Panc1 (cell line): Measurements from ENCODE around the gene PROS1. TPM values are rescaled to one million over a fixed set of nuclear protein-coding genes. Genes with fewer than 3 reads are reported as not detected.

ENCODE experiments used
- ATAC-seq: fragments of 200-7000 bp; cut with Tn5 transposase; 2 replicates; pipeline ENCODE4 v1.9.1; 2020; ENCODE audit warnings: mild to moderate bottlenecking, moderate library complexity
- BruUV-seq: library from RNA; stranded (reverse); fragments of 400-500 nt; replicated peaks from 2 replicates; lab custom pipeline; 2021; lab: Mats Ljungman, UMichigan
- CTCF ChIA-PET: fragments of 300-600 bp; sonication (Branson Sonifier 250); formaldehyde crosslinking; loops from one replicate; lab custom pipeline; 2022; ENCODE audit warnings: antibody characterized with exemption; lab: Charles Lee
- POLR2A ChIA-PET: fragments of 300-600 bp; sonication (Branson Sonifier 250); formaldehyde crosslinking; loops from one replicate; lab custom pipeline; 2022; ENCODE audit warnings: antibody characterized with exemption; lab: Charles Lee
- DNase-seq: peaks from one replicate; pipeline ENCODE4 v3.0.0-alpha.2; 2010; ENCODE audit warnings: low read depth, low spot score
- H3K27ac ChIP-seq: 2 replicates; pipeline ENCODE4 v1.5.1; 2011; ENCODE audit warnings: mild to moderate bottlenecking, low read length, inconsistent platforms
- H3K27me3 ChIP-seq: fragments of 200-500 bp; sonication (Bioruptor generic); 2 replicates; pipeline ENCODE4 v1.6.0; 2014; ENCODE audit warnings: low read length, inconsistent platforms; ENCODE audit not compliant: control insufficient read depth, insufficient read depth
- H3K36me3 ChIP-seq: fragments of 200-500 bp; sonication (Bioruptor generic); 2 replicates; pipeline ENCODE4 v1.5.1; 2014; ENCODE audit warnings: inconsistent platforms, mild to moderate bottlenecking, low read length, moderate library complexity; ENCODE audit not compliant: control insufficient read depth, insufficient read depth
- H3K4me1 ChIP-seq: 2 replicates; pipeline ENCODE4 v1.5.1; 2011; ENCODE audit warnings: inconsistent platforms, mild to moderate bottlenecking, low read length, moderate library complexity; ENCODE audit not compliant: control insufficient read depth, insufficient read depth
- H3K4me3 ChIP-seq, 2 experiments: 2 replicates each; pipeline ENCODE4 v1.5.1; 2011 to 2012; ENCODE audit warnings: low read depth in 2 of 2, low read length in 2 of 2, mild to moderate bottlenecking in 2 of 2, inconsistent platforms in 1 of 2, moderate library complexity in 1 of 2
- H3K9me3 ChIP-seq: fragments of 200-500 bp; sonication (Bioruptor generic); 2 replicates; pipeline ENCODE4 v1.5.1; 2014; ENCODE audit warnings: low read depth, mild to moderate bottlenecking, inconsistent platforms, low read length, moderate library complexity; ENCODE audit not compliant: control insufficient read depth, insufficient read depth
- CTCF ChIP-seq: fragments of 450-650 bp; IDR thresholded peaks from 2 replicates; pipeline ENCODE4 v1.5.1; 2017; ENCODE audit warnings: mild to moderate bottlenecking
- POLR2AphosphoS5 ChIP-seq: IDR thresholded peaks from 2 replicates; pipeline ENCODE4 v1.6.1; 2012; ENCODE audit warnings: mild to moderate bottlenecking, low read depth, low read length, moderate library complexity
- REST ChIP-seq, 2 experiments: IDR thresholded peaks; 2 replicates each; pipeline ENCODE4 v1.6.1; 2011 to 2012; ENCODE audit warnings: low read depth in 2 of 2, control low read depth in 1 of 2, low read length in 1 of 2, mild to moderate bottlenecking in 1 of 2, moderate library complexity in 1 of 2; ENCODE audit not compliant: insufficient read depth in 1 of 2
- SIN3A ChIP-seq: IDR thresholded peaks from 2 replicates; pipeline ENCODE4 v1.6.1; 2012; ENCODE audit warnings: low read depth, mild to moderate bottlenecking, low read length, moderate library complexity, borderline replicate concordance; ENCODE audit not compliant: insufficient read depth
- TCF7L2 ChIP-seq: IDR thresholded peaks from 2 replicates; pipeline ENCODE4 v1.6.1; 2011; ENCODE audit warnings: mild to moderate bottlenecking, low read depth, low read length, inconsistent platforms
- in situ Hi-C: cut with HindIII; loops from 2 replicates; pipeline ENCODE4 v1.10.0; 2016; ENCODE audit warnings: low sequenced_read_pairs, low pct_unique_long_range_greater_than_20kb
- intact Hi-C: fragments of 100-400 bp; cut with micrococcal nuclease; formaldehyde crosslinking; loops from one replicate; pipeline ENCODE4 v1.10.0; 2022; ENCODE audit not compliant: unreplicated experiment
- total RNA-seq: library from RNA; stranded (reverse); gene quantifications from one replicate; pipeline ENCODE4 v1.2.1, GENCODE V29; 2021; ENCODE audit not compliant: unreplicated experiment

PROS1 gene
- total RNA-seq, 1 experiment from 2014 or later = 16.8 TPM

- in situ Hi-C loops (no loop called here), intact Hi-C loops (no loop called here)
- H3K27ac ChIP-seq = no peak overlapping the region
- no peaks in the 10 kb centered on the region for H3K4me1 ChIP-seq
- DNase-seq (no peak), ATAC-seq (no peak)
- no peak overlapping the region for H3K4me3 ChIP-seq
- ChIA-PET POLR2A (no interaction called here), CTCF (no interaction called here)
- BruUV-seq = no TSS peak
- no peaks in the 10 kb centered on the region for H3K9me3 ChIP-seq
- no peaks in the 10 kb centered on the region for H3K27me3 ChIP-seq
- TF ChIP-seq SIN3A (no peak), REST (IDR thresholded peaks at IDR 0.05; ENCODE audit: insufficient read depth in 1 of 2, low read depth in 2 of 2, low read length in 1 of 2) (no peak), POLR2AphosphoS5 (no peak), TCF7L2 (no peak), CTCF (no peak)
- no peaks in the 10 kb centered on the region for H3K36me3 ChIP-seq
Observed at GRCh38 chr3:93989241-93989640, 15.5 kb upstream of the PROS1 start.

GRCh38 chr3:93988764-93989163 is 15.1 kb upstream of the PROS1 start:
- in situ Hi-C loops (no loop called here), intact Hi-C loops (no loop called here)
- ChIA-PET CTCF (no interaction called here), POLR2A (no interaction called here)
- no peak overlapping the region for H3K4me3 ChIP-seq
- H3K27me3 ChIP-seq = no peaks in the 10 kb centered on the region
- no peaks in the 10 kb centered on the region for H3K36me3 ChIP-seq
- H3K4me1 ChIP-seq = no peaks in the 10 kb centered on the region
- no TSS peak for BruUV-seq
- no peak for ATAC-seq
- H3K27ac ChIP-seq = no peak overlapping the region
- no peak for DNase-seq
- TF ChIP-seq REST (IDR thresholded peaks at IDR 0.05; ENCODE audit: insufficient read depth in 1 of 2, low read depth in 2 of 2, low read length in 1 of 2) (no peak), TCF7L2 (no peak), POLR2AphosphoS5 (no peak), SIN3A (no peak), CTCF (no peak)
- H3K9me3 ChIP-seq = no peaks in the 10 kb centered on the region
